Esophagus squamous epithelium (tissue), 4 donors: Measurements from ENCODE around the gene JPT1.

Experiments used
- POLR2A ChIP-seq, 4 donors: fragments of 450-650 bp; IDR thresholded peaks; one replicate each; pipeline ENCODE4 v1.6.1; 2017; ENCODE audit warnings: antibody characterized with exemption in 4 of 4, mild to moderate bottlenecking in 4 of 4, moderate library complexity in 3 of 4
- TF ChIP-seq, protein P1 (sequence below), 6 experiments: fragments of 450-650 bp in 4 of 6; fragments of 200-600 bp in 2 of 6; sonication (generic) in 2 of 6; IDR thresholded peaks; one replicate each; pipeline ENCODE4 v1.5.1; 2016 to 2019; ENCODE audit warnings: antibody characterized with exemption in 6 of 6, mild to moderate bottlenecking in 4 of 6, moderate library complexity in 4 of 6

DNA sequence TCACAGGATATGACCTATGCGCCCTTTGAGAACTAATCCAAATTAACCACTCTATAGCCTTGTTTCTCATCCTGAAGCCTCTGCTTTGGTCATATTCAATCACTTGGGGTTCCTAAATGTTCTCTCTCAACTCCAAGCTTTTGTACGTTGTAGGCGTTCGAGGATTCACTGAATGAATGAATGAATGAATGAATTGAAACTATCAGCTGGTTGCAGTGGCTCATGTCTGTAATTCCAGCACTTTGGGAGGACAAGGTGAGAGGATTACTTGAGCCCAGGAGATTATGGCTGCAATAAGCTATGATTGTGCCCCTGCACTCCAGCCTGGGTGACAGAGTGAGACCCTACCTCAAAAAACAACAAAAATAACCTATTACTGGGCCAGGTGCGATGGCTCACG lies 34.3 kb upstream of the JPT1 start:
- TF ChIP-seq, protein P1, sequence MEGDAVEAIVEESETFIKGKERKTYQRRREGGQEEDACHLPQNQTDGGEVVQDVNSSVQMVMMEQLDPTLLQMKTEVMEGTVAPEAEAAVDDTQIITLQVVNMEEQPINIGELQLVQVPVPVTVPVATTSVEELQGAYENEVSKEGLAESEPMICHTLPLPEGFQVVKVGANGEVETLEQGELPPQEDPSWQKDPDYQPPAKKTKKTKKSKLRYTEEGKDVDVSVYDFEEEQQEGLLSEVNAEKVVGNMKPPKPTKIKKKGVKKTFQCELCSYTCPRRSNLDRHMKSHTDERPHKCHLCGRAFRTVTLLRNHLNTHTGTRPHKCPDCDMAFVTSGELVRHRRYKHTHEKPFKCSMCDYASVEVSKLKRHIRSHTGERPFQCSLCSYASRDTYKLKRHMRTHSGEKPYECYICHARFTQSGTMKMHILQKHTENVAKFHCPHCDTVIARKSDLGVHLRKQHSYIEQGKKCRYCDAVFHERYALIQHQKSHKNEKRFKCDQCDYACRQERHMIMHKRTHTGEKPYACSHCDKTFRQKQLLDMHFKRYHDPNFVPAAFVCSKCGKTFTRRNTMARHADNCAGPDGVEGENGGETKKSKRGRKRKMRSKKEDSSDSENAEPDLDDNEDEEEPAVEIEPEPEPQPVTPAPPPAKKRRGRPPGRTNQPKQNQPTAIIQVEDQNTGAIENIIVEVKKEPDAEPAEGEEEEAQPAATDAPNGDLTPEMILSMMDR (IDR thresholded peaks at IDR 0.05) = no peak
- TF ChIP-seq POLR2A (IDR thresholded peaks at IDR 0.05) = no peak
